B cell (primary cell): ENCODE data around the gene SLC13A1. TPM values are rescaled to one million over a fixed set of nuclear protein-coding genes. Genes with fewer than 3 reads are reported as not detected.

Experiments
- ATAC-seq: fragments of 200-7000 bp; cut with Tn5 transposase; one replicate; pipeline ENCODE4 v1.10.0; 2021; ENCODE audit warnings: low read depth, mild to moderate bottlenecking, moderate number of reproducible peaks, moderate library complexity
- CTCF ChIA-PET: fragments of 350-600 bp; sonication (Branson Sonifier 250); formaldehyde crosslinking; loops from one replicate; lab custom pipeline; 2021; ENCODE audit warnings: antibody characterized with exemption, inconsistent platforms; lab: Charles Lee
- POLR2A ChIA-PET: fragments of 350-600 bp; sonication (Branson Sonifier 250); formaldehyde crosslinking; loops from one replicate; lab custom pipeline; 2021; ENCODE audit warnings: antibody characterized with exemption; lab: Charles Lee
- DNase-seq: peaks from one replicate; pipeline ENCODE4 v3.0.0; 2013
- H2AFZ ChIP-seq: 2 replicates; pipeline ENCODE4 v1.6.1; 2012; ENCODE audit warnings: mild to moderate bottlenecking, low read depth, low read length; ENCODE audit not compliant: insufficient read depth, poor library complexity, severe bottlenecking
- H3K27ac ChIP-seq, 2 donors: 1 replicate in 1 of 2; 2 replicates in 1 of 2; pipeline ENCODE4 v1.5.1; 2012 to 2013; ENCODE audit warnings: low read length in 2 of 2, mild to moderate bottlenecking in 2 of 2, moderate library complexity in 1 of 2
- H3K27me3 ChIP-seq, 4 experiments: fragments of 200-600 bp in 1 of 4; sonication (generic) in 1 of 4; replicated peaks in 1 of 4; 1 replicate in 2 of 4; 2 replicates in 2 of 4; pipeline versions ENCODE4 v1.6.1 to v1.7.0; 2013 to 2016; ENCODE audit warnings: low read length in 3 of 4, mild to moderate bottlenecking in 2 of 4, mixed read lengths in 1 of 4, moderate library complexity in 1 of 4; ENCODE audit not compliant: insufficient read depth in 4 of 4, control insufficient read depth in 3 of 4; ENCODE audit errors: control extremely low read depth in 1 of 4
- H3K36me3 ChIP-seq, 2 experiments: replicated peaks in 1 of 2; 1 replicate in 1 of 2; 2 replicates in 1 of 2; pipeline versions ENCODE4 v1.6.1 to v1.7.1; 2013; ENCODE audit warnings: low read length in 1 of 2; ENCODE audit not compliant: insufficient read depth in 2 of 2, control insufficient read depth in 1 of 2; ENCODE audit errors: control extremely low read depth in 1 of 2, extremely low read depth in 1 of 2
- H3K4me1 ChIP-seq, 2 donors: fragments of 200-600 bp in 1 of 2; sonication (generic) in 1 of 2; 1 replicate in 1 of 2; 2 replicates in 1 of 2; pipeline versions ENCODE4 v1.5.1 to v1.6.1; 2013 to 2017; ENCODE audit warnings: low read length in 2 of 2; ENCODE audit not compliant: control insufficient read depth in 2 of 2, insufficient read depth in 2 of 2
- H3K4me2 ChIP-seq: replicated peaks from 2 replicates; pipeline ENCODE3; 2012; ENCODE audit warnings: mild to moderate bottlenecking, low read depth, low read length; ENCODE audit not compliant: poor library complexity, severe bottlenecking
- H3K4me3 ChIP-seq, 5 experiments: fragments of 200-600 bp in 1 of 5; sonication (generic) in 1 of 5; 1 replicate in 3 of 5; 2 replicates in 2 of 5; pipeline versions ENCODE4 v1.5.1 to v1.7.0; 2011 to 2016; ENCODE audit warnings: low read length in 4 of 5, mild to moderate bottlenecking in 4 of 5, low read depth in 2 of 5, control low read depth in 1 of 5, moderate library complexity in 1 of 5; ENCODE audit not compliant: insufficient read depth in 1 of 5; ENCODE audit errors: control extremely low read depth in 1 of 5, extremely low read depth in 1 of 5
- H3K79me2 ChIP-seq: fragments of 200-600 bp; sonication (generic); one replicate; pipeline ENCODE4 v1.6.0; 2016; ENCODE audit warnings: low read length; ENCODE audit not compliant: control insufficient read depth, insufficient read depth
- H3K9ac ChIP-seq: fragments of 200-600 bp; sonication (generic); 2 replicates; pipeline ENCODE4 v1.6.1; 2017; ENCODE audit warnings: mild to moderate bottlenecking, low read length, moderate library complexity
- H3K9me3 ChIP-seq, 3 donors: one replicate each; pipeline versions ENCODE4 v1.6.1 to v1.7.1; 2013; ENCODE audit warnings: low read length in 2 of 3; ENCODE audit not compliant: control insufficient read depth in 2 of 3, insufficient read depth in 1 of 3; ENCODE audit errors: control extremely low read depth in 1 of 3
- H4K20me1 ChIP-seq: 2 replicates; pipeline ENCODE4 v1.6.0; 2012; ENCODE audit warnings: mild to moderate bottlenecking, low read length; ENCODE audit not compliant: insufficient read depth, control insufficient read depth, poor library complexity, severe bottlenecking
- H3K27ac Mint-ChIP-seq: one replicate; pipeline ENCODE4 v1.8.0; 2021; ENCODE audit warnings: mixed read lengths
- H3K27me3 Mint-ChIP-seq: one replicate; pipeline ENCODE4 v1.8.0; 2021; ENCODE audit warnings: mixed read lengths
- H3K4me1 Mint-ChIP-seq: one replicate; pipeline ENCODE4 v1.8.0; 2021; ENCODE audit warnings: mixed read lengths
- H3K4me3 Mint-ChIP-seq: one replicate; pipeline ENCODE4 v1.8.0; 2021; ENCODE audit warnings: mixed read lengths
- H3K9me3 Mint-ChIP-seq: one replicate; pipeline ENCODE4 v1.8.0; 2022; ENCODE audit warnings: mixed read lengths; ENCODE audit not compliant: insufficient read depth
- EZH2 ChIP-seq: IDR thresholded peaks from 2 replicates; pipeline ENCODE4 v1.6.1; 2012; ENCODE audit warnings: borderline replicate concordance, low read depth, mild to moderate bottlenecking, moderate library complexity, low read length; ENCODE audit not compliant: insufficient read depth, poor library complexity, severe bottlenecking
- WGBS: methylation state at CpG from one replicate; pipeline ENCODE4 v1.1.5; 2013; ENCODE audit warnings: missing lambda C conversion rate; ENCODE audit not compliant: insufficient coverage; 5-methylcytosine and 5-hydroxymethylcytosine counted together
- intact Hi-C: fragments of 100-400 bp; cut with micrococcal nuclease; formaldehyde crosslinking; loops from one replicate; pipeline ENCODE4 v1.10.0; 2022
- polyA plus RNA-seq: library from polyadenylated mRNA; depleted of rRNA; stranded (reverse); fragments of >200 nt; gene quantifications from 2 replicates; pipeline ENCODE4 v1.2.3, GENCODE V29; 2012
- total RNA-seq, 2 donors: library from RNA; stranded (reverse); fragments of 120-200 nt in 1 of 2; gene quantifications; 1 replicate in 1 of 2; 2 replicates in 1 of 2; pipeline versions ENCODE4 v1.2.3 to v1.2.4, GENCODE V29; 2013 to 2022
- TF ChIP-seq, protein P1 (sequence below): fragments of 200-600 bp; IDR thresholded peaks from one replicate; pipeline ENCODE4 v1.8.0; 2022; ENCODE audit warnings: antibody characterized with exemption, mild to moderate bottlenecking

Gene SLC13A1
- total and polyA plus RNA-seq, 2 donors (not counting 1 experiment from before 2014, with no cell fraction given): not detected

DNA sequence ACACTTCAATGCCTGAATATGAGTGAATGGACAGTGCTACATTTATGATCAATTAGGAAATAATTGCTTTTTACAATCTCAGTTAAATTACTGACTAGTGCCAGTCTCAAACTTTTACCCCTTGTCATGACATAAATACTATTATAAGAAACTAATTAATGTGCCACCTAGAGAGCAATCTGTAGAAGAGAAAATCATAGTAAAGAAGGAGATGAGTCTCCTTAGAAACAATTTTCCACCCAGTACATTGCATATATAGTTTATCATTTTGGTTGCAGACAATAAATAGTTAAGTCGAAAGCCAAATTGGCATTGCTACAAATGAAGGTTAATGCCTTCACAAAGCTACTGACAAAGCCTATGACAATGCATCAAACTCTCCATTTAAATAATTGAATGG is 68.6 kb downstream of the SLC13A1 start:
- Histone ChIP-seq H3K4me2 (no peak overlapping the region), H2AFZ (no peak overlapping the region), H3K27ac (no peak overlapping the region), H4K20me1 (no peaks in the 10 kb centered on the region), H3K36me3 (no peaks in the 10 kb centered on the region), H3K4me3 (no peak overlapping the region), H3K9me3 (no peaks in the 10 kb centered on the region), H3K27me3 (no peaks in the 10 kb centered on the region), H3K79me2 (no peaks in the 10 kb centered on the region), H3K4me1 (no peaks in the 10 kb centered on the region), H3K9ac (no peak overlapping the region)
- H3K9me3 Mint-ChIP-seq: no peaks in the 10 kb centered on the region
- H3K27me3 Mint-ChIP-seq: no peaks in the 10 kb centered on the region
- CTCF ChIA-PET: no interaction called here
- intact Hi-C loops: no loop called here
- no peak for ATAC-seq
- no peak overlapping the region for H3K27ac Mint-ChIP-seq
- POLR2A ChIA-PET: no interaction called here
- H3K4me3 Mint-ChIP-seq: no peak overlapping the region
- TF ChIP-seq EZH2: no peak
- TF ChIP-seq, protein P1, sequence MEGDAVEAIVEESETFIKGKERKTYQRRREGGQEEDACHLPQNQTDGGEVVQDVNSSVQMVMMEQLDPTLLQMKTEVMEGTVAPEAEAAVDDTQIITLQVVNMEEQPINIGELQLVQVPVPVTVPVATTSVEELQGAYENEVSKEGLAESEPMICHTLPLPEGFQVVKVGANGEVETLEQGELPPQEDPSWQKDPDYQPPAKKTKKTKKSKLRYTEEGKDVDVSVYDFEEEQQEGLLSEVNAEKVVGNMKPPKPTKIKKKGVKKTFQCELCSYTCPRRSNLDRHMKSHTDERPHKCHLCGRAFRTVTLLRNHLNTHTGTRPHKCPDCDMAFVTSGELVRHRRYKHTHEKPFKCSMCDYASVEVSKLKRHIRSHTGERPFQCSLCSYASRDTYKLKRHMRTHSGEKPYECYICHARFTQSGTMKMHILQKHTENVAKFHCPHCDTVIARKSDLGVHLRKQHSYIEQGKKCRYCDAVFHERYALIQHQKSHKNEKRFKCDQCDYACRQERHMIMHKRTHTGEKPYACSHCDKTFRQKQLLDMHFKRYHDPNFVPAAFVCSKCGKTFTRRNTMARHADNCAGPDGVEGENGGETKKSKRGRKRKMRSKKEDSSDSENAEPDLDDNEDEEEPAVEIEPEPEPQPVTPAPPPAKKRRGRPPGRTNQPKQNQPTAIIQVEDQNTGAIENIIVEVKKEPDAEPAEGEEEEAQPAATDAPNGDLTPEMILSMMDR: no peak
- no peaks in the 10 kb centered on the region for H3K4me1 Mint-ChIP-seq
- no peak for DNase-seq
- WGBS: no CpG with 5 or more reads among the region's 1 CpG

DNA sequence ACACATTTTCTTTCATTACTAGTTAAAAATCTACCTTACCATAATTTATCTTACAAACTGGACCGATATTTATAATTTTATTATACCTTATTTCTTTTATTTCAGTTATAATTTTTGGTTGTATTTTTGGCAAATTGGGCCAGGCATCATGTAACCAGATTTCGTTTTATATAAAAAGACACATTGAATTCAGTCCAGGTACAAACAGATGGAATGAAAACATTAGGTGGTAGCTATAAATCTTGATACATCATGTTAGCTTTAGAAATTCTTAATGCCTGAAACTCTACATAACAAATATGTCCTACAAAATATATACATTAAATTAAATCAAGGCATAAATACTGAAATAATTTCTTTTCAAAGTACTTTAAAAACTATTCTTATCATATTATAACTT is 73.1 kb downstream of the SLC13A1 start:
- no peak for DNase-seq
- no peaks in the 10 kb centered on the region for H4K20me1 ChIP-seq
- no peaks in the 10 kb centered on the region for H3K9me3 ChIP-seq
- H3K4me3 Mint-ChIP-seq: no peak overlapping the region
- no peak overlapping the region for H3K27ac ChIP-seq
- H3K27me3 ChIP-seq: no peaks in the 10 kb centered on the region
- H3K9me3 Mint-ChIP-seq: no peaks in the 10 kb centered on the region
- H3K4me1 ChIP-seq: no peaks in the 10 kb centered on the region
- no peak overlapping the region for H2AFZ ChIP-seq
- no peaks in the 10 kb centered on the region for H3K79me2 ChIP-seq
- H3K36me3 ChIP-seq: no peaks in the 10 kb centered on the region
- no peak for ATAC-seq
- intact Hi-C loops: no loop called here
- H3K4me2 ChIP-seq: no peak overlapping the region
- no peak overlapping the region for H3K4me3 ChIP-seq
- ChIA-PET POLR2A (no interaction called here), CTCF (no interaction called here)
- TF ChIP-seq EZH2: no peak
- TF ChIP-seq, protein P1: no peak
- WGBS: no CpG with 5 or more reads among the region's 2 CpGs
- no peak overlapping the region for H3K9ac ChIP-seq
- no peaks in the 10 kb centered on the region for H3K4me1 Mint-ChIP-seq
- H3K27me3 Mint-ChIP-seq: no peaks in the 10 kb centered on the region
- H3K27ac Mint-ChIP-seq: no peak overlapping the region
